IMR-90 (cell line): ENCODE measurements around the gene AJM1. TPM values are rescaled to one million over a fixed set of nuclear protein-coding genes. Genes with fewer than 3 reads are reported as not detected.

ENCODE experiments used
- ATAC-seq: fragments of 200-7000 bp; cut with Tn5 transposase; 2 replicates; pipeline ENCODE4 v1.9.1; 2020; ENCODE audit warnings: low read depth, mild to moderate bottlenecking, moderate library complexity
- BruUV-seq: library from RNA; stranded (reverse); fragments of 400-500 nt; replicated peaks from 2 replicates; lab custom pipeline; 2021; lab: Mats Ljungman, UMichigan
- CTCF ChIA-PET: fragments of 300-600 bp; formaldehyde crosslinking; extraction: SDS; loops from one replicate; lab custom pipeline; 2021; ENCODE audit warnings: antibody characterized with exemption; lab: Yijun Ruan, JAX
- POLR2A ChIA-PET: fragments of 300-600 bp; sonication (Branson Sonifier 250); formaldehyde crosslinking; loops from one replicate; lab custom pipeline; 2022; ENCODE audit warnings: antibody characterized with exemption; ENCODE audit not compliant: unreplicated experiment; lab: Charles Lee
- DNase-seq: peaks from one replicate; pipeline ENCODE4 v3.0.0; 2013
- H2AFZ ChIP-seq: replicated peaks from 2 replicates; pipeline ENCODE3; 2013; ENCODE audit warnings: low read length, mild to moderate bottlenecking; ENCODE audit not compliant: poor library complexity
- H2AK5ac ChIP-seq: 2 replicates; pipeline ENCODE4 v1.6.1; 2013; ENCODE audit warnings: low read depth, low read length, inconsistent platforms
- H2AK9ac ChIP-seq: replicated peaks from 2 replicates; pipeline ENCODE3; 2013; ENCODE audit warnings: mild to moderate bottlenecking, low read depth, low read length, moderate library complexity; ENCODE audit not compliant: poor library complexity
- H2BK120ac ChIP-seq: 2 replicates; pipeline ENCODE4 v1.6.1; 2013; ENCODE audit warnings: low read depth, low read length, inconsistent platforms
- H2BK15ac ChIP-seq: 3 replicates; pipeline ENCODE4 v1.6.1; 2013; ENCODE audit warnings: low read depth, low read length, inconsistent platforms
- H2BK20ac ChIP-seq: 2 replicates; pipeline ENCODE4 v1.6.1; 2013; ENCODE audit warnings: low read depth, mild to moderate bottlenecking, inconsistent platforms, low read length, moderate library complexity
- H2BK5ac ChIP-seq: 2 replicates; pipeline ENCODE4 v1.6.1; 2013; ENCODE audit warnings: mild to moderate bottlenecking, low read depth, low read length, inconsistent platforms; ENCODE audit not compliant: poor library complexity, severe bottlenecking
- H3K14ac ChIP-seq: replicated peaks from 2 replicates; pipeline ENCODE4 v1.6.1; 2013; ENCODE audit warnings: low read depth, low read length, inconsistent platforms
- H3K18ac ChIP-seq: 2 replicates; pipeline ENCODE4 v1.6.1; 2013; ENCODE audit warnings: low read depth, low read length, control low read depth
- H3K23ac ChIP-seq: 2 replicates; pipeline ENCODE4 v1.6.1; 2013; ENCODE audit warnings: low read depth, low read length, inconsistent platforms
- H3K27ac ChIP-seq: 2 replicates; pipeline ENCODE4 v1.5.1; 2013; ENCODE audit warnings: mild to moderate bottlenecking, control low read depth, low read length; ENCODE audit not compliant: insufficient read depth
- H3K27me3 ChIP-seq: 2 replicates; pipeline ENCODE4 v1.6.1; 2013; ENCODE audit warnings: low read length; ENCODE audit not compliant: control insufficient read depth, insufficient read depth
- H3K36me3 ChIP-seq: 2 replicates; pipeline ENCODE4 v1.6.1; 2013; ENCODE audit warnings: low read length, mixed read lengths; ENCODE audit not compliant: control insufficient read depth, insufficient read depth
- H3K4ac ChIP-seq: 2 replicates; pipeline ENCODE4 v1.6.1; 2013; ENCODE audit warnings: low read depth, low read length, inconsistent platforms
- H3K4me1 ChIP-seq: 2 replicates; pipeline ENCODE4 v1.6.1; 2013; ENCODE audit warnings: low read length, mixed read lengths; ENCODE audit not compliant: control insufficient read depth, insufficient read depth
- H3K4me2 ChIP-seq: 2 replicates; pipeline ENCODE4 v1.6.1; 2013; ENCODE audit warnings: low read depth, mild to moderate bottlenecking, control low read depth, low read length, moderate library complexity
- H3K4me3 ChIP-seq: 2 replicates; pipeline ENCODE4 v1.5.1; 2013; ENCODE audit warnings: low read depth, mild to moderate bottlenecking, control low read depth, low read length, moderate library complexity; ENCODE audit not compliant: insufficient read depth
- H3K56ac ChIP-seq: 2 replicates; pipeline ENCODE4 v1.6.1; 2013; ENCODE audit warnings: low read length, inconsistent platforms; ENCODE audit not compliant: insufficient read depth; ENCODE audit errors: extremely low read depth
- H3K79me1 ChIP-seq, 2 experiments: 2 replicates each; pipeline ENCODE4 v1.6.1; 2013; ENCODE audit warnings: low read length in 2 of 2, inconsistent platforms in 1 of 2, low read depth in 1 of 2
- H3K9ac ChIP-seq: 2 replicates; pipeline ENCODE4 v1.6.1; 2013; ENCODE audit warnings: low read depth, low read length, control low read depth
- H3K9me1 ChIP-seq: 2 replicates; pipeline ENCODE4 v1.6.1; 2013; ENCODE audit warnings: low read length, inconsistent platforms; ENCODE audit not compliant: insufficient read depth
- H3K9me3 ChIP-seq: 2 replicates; pipeline ENCODE4 v1.6.1; 2013; ENCODE audit warnings: low read length; ENCODE audit not compliant: control insufficient read depth, insufficient read depth
- H4K20me1 ChIP-seq: 2 replicates; pipeline ENCODE4 v1.6.1; 2013; ENCODE audit warnings: low read length, inconsistent platforms; ENCODE audit not compliant: insufficient read depth
- H4K5ac ChIP-seq: 2 replicates; pipeline ENCODE4 v1.6.1; 2013; ENCODE audit warnings: mild to moderate bottlenecking, low read depth, low read length, control low read depth
- H4K8ac ChIP-seq, 2 experiments: 2 replicates each; pipeline ENCODE4 v1.6.1; 2013; ENCODE audit warnings: low read depth in 2 of 2, low read length in 2 of 2, control low read depth in 1 of 2, inconsistent platforms in 1 of 2
- H4K91ac ChIP-seq: 2 replicates; pipeline ENCODE4 v1.6.1; 2013; ENCODE audit warnings: low read depth, low read length, inconsistent platforms; ENCODE audit not compliant: insufficient read depth
- BHLHE40 ChIP-seq: fragments of 150-350 bp; IDR thresholded peaks from 2 replicates; pipeline ENCODE4 v1.6.1; 2016; ENCODE audit warnings: mild to moderate bottlenecking, low read depth, low read length
- CEBPB ChIP-seq: IDR thresholded peaks from 2 replicates; pipeline ENCODE4 v1.6.1; 2012; ENCODE audit warnings: low read depth, low read length, improper control_type of control experiment
- RAD21 ChIP-seq: IDR thresholded peaks from 2 replicates; pipeline ENCODE4 v1.6.1; 2012; ENCODE audit warnings: low read length, improper control_type of control experiment
- RCOR1 ChIP-seq: IDR thresholded peaks from 2 replicates; pipeline ENCODE4 v1.6.1; 2012; ENCODE audit warnings: mild to moderate bottlenecking, low read length, improper control_type of control experiment; ENCODE audit not compliant: insufficient replicate concordance
- RFX5 ChIP-seq: IDR thresholded peaks from 2 replicates; pipeline ENCODE4 v1.8.0; 2012; ENCODE audit warnings: low read depth, mild to moderate bottlenecking, low read length, moderate library complexity
- SMC3 ChIP-seq: fragments of 150-350 bp; IDR thresholded peaks from 2 replicates; pipeline ENCODE4 v1.6.1; 2016; ENCODE audit warnings: low read depth, mild to moderate bottlenecking, antibody characterized with exemption, low read length, moderate library complexity
- WGBS, 2 experiments: methylation state at CpG; one replicate each; pipeline versions ENCODE4 v1.1.5 to v1.1.7; 2013; ENCODE audit warnings: missing lambda C conversion rate in 2 of 2; ENCODE audit not compliant: insufficient read length in 1 of 2; ENCODE audit errors: extremely low coverage in 2 of 2; 5-methylcytosine and 5-hydroxymethylcytosine counted together
- dilution Hi-C: fragments of 300-500 bp; cut with HindIII; formaldehyde crosslinking; loops from one replicate; pipeline ENCODE4 v1.14.3; 2018; ENCODE audit warnings: low sequenced_read_pairs; ENCODE audit not compliant: unreplicated experiment
- in situ Hi-C: fragments of 300-500 bp; cut with MboI; formaldehyde crosslinking; loops from 3 replicates; pipeline ENCODE4 v1.14.3; 2019; ENCODE audit warnings: low sequenced_read_pairs, inconsistent platforms, mixed read lengths
- intact Hi-C: fragments of 100-400 bp; cut with micrococcal nuclease; formaldehyde crosslinking; loops from 2 replicates; pipeline ENCODE4 v1.10.0; 2022
- polyA plus RNA-seq, 3 experiments: library from polyadenylated mRNA; depleted of rRNA; stranded (reverse); fragments of >200 nt; gene quantifications; 2 replicates each; pipeline ENCODE4 v1.2.3, GENCODE V29; 2012; ENCODE audit warnings: low replicate concordance in 1 of 3
- total RNA-seq: library from RNA; depleted of rRNA; stranded (reverse); fragments of >200 nt; gene quantifications from 2 replicates; pipeline ENCODE4 v1.2.3, GENCODE V29; 2012
- TF ChIP-seq, protein P1 (sequence below): fragments of 150-350 bp; IDR thresholded peaks from 2 replicates; pipeline ENCODE4 v1.6.1; 2016; ENCODE audit warnings: low read depth, mild to moderate bottlenecking, low read length, moderate library complexity, borderline replicate concordance
- TF ChIP-seq, protein P2 (sequence below): conservative IDR thresholded peaks from 2 replicates; pipeline ENCODE4 v1.5.1; 2012; ENCODE audit warnings: mild to moderate bottlenecking, low read depth, low read length, improper control_type of control experiment
- TF ChIP-seq, protein P3 (sequence below): fragments of 150-350 bp; IDR thresholded peaks from 2 replicates; pipeline ENCODE4 v1.6.1; 2017; ENCODE audit warnings: mild to moderate bottlenecking, antibody characterized with exemption, low read length, low read depth

The AJM1 gene
- total and polyA plus RNA-seq, 2 of the 4 experiments (the other 2 are of a cell fraction): 0.18 to 1.5 TPM

DNA sequence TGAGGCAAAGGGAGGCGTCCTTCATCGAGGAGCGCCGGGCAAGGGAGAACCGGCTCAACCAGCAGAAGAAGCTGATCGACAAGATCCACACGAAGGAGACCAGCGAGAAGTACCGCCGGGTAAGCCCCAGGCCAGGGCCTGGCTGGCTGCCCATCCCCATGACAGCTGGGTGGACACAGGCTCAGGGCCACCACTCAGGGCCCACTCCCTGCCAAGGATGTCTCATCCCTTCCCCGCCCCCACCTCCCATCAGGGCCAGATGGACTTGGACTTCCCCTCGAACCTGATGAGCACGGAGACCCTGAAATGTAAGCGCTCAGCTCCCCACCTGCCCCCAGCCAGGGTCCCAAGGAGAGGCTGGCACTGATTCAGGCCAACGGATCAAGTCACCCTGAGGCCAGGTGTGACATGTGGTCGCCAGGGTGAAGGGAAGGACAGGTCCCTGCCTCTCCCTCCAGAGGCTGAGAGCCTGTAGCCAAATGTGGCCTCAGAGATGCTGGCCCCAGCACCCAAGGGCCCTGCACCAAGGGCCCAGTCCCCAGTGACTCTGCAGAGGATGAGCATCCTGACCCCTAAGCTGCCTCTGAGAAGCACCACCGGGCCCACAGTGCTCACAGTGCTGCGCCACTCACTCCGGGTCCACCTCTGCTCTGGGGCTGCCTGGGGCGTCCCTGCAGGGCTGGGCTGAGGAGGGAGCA, 37.6 kb upstream of the AJM1 start:
- in situ Hi-C loops: no loop called here

More for the DNA sequence above, 37.6 kb upstream of the AJM1 start:
- peaks cover 21% of the 10 kb centered on the region for H3K27me3 ChIP-seq
- H3K4me2 ChIP-seq: no peak overlapping the region
- TF ChIP-seq CEBPB (no peak), RFX5 (no peak), BHLHE40 (no peak), RCOR1 (no peak), RAD21 (no peak), SMC3 (no peak)
- TF ChIP-seq, protein P1, sequence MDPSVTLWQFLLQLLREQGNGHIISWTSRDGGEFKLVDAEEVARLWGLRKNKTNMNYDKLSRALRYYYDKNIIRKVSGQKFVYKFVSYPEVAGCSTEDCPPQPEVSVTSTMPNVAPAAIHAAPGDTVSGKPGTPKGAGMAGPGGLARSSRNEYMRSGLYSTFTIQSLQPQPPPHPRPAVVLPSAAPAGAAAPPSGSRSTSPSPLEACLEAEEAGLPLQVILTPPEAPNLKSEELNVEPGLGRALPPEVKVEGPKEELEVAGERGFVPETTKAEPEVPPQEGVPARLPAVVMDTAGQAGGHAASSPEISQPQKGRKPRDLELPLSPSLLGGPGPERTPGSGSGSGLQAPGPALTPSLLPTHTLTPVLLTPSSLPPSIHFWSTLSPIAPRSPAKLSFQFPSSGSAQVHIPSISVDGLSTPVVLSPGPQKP: no peak
- TF ChIP-seq, protein P2, sequence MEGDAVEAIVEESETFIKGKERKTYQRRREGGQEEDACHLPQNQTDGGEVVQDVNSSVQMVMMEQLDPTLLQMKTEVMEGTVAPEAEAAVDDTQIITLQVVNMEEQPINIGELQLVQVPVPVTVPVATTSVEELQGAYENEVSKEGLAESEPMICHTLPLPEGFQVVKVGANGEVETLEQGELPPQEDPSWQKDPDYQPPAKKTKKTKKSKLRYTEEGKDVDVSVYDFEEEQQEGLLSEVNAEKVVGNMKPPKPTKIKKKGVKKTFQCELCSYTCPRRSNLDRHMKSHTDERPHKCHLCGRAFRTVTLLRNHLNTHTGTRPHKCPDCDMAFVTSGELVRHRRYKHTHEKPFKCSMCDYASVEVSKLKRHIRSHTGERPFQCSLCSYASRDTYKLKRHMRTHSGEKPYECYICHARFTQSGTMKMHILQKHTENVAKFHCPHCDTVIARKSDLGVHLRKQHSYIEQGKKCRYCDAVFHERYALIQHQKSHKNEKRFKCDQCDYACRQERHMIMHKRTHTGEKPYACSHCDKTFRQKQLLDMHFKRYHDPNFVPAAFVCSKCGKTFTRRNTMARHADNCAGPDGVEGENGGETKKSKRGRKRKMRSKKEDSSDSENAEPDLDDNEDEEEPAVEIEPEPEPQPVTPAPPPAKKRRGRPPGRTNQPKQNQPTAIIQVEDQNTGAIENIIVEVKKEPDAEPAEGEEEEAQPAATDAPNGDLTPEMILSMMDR: no peak
- TF ChIP-seq, protein P3, sequence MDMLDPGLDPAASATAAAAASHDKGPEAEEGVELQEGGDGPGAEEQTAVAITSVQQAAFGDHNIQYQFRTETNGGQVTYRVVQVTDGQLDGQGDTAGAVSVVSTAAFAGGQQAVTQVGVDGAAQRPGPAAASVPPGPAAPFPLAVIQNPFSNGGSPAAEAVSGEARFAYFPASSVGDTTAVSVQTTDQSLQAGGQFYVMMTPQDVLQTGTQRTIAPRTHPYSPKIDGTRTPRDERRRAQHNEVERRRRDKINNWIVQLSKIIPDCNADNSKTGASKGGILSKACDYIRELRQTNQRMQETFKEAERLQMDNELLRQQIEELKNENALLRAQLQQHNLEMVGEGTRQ: no peak
- POLR2A ChIA-PET: no interaction called here
- no peak for ATAC-seq
- no peak overlapping the region for H3K4ac ChIP-seq
- CTCF ChIA-PET: no interaction called here
- H4K8ac ChIP-seq: no peak overlapping the region
- H3K79me1 ChIP-seq: peaks cover 15 to 21% of the 10 kb centered on the region in 2 experiments
- no peak overlapping the region for H3K4me3 ChIP-seq
- no peak for DNase-seq
- H2BK20ac ChIP-seq: no peak overlapping the region
- H3K9ac ChIP-seq: no peak overlapping the region
- no peak overlapping the region for H2BK120ac ChIP-seq
- WGBS, 2 experiments: 92% methylated on average over 10 of the region's 20 CpGs; no CpG with 5 or more reads in 1 of the 2 experiments
- no peak overlapping the region for H2AK9ac ChIP-seq
- no TSS peak for BruUV-seq
- H4K20me1 ChIP-seq: peaks cover 13% of the 10 kb centered on the region; the same call in 1 of the 2 replicates
- H3K18ac ChIP-seq: no peak overlapping the region
- no peak overlapping the region for H4K91ac ChIP-seq
- intact Hi-C loops: no loop called here
- no peak overlapping the region for H3K56ac ChIP-seq
- peaks cover 2% of the 10 kb centered on the region for H3K36me3 ChIP-seq
- no peaks in the 10 kb centered on the region for H3K9me1 ChIP-seq
- H3K14ac ChIP-seq: no peak overlapping the region
- no peak overlapping the region for H2BK15ac ChIP-seq
- no peaks in the 10 kb centered on the region for H3K9me3 ChIP-seq
- no peak overlapping the region for H3K23ac ChIP-seq
- no peak overlapping the region for H2AK5ac ChIP-seq
- peak overlapping the region; percentile 22 for H2AFZ ChIP-seq
- dilution Hi-C loops: no loop called here
- no peak overlapping the region for H2BK5ac ChIP-seq
- no peak overlapping the region for H4K5ac ChIP-seq
- no peak overlapping the region for H3K27ac ChIP-seq
- H3K4me1 ChIP-seq: peaks cover 17% of the 10 kb centered on the region
